DND-41 (cell line): ENCODE results near the gene NSUN2.

Experiments used
- ATAC-seq: fragments of 200-7000 bp; cut with Tn5 transposase; 3 replicates; pipeline ENCODE4 v1.9.1; 2021; ENCODE audit warnings: low read depth; ENCODE audit not compliant: insufficient read depth
- DNase-seq: peaks from one replicate; pipeline ENCODE4 v3.0.0-alpha.2; 2020
- H2AFZ ChIP-seq: 2 replicates; pipeline ENCODE4 v1.6.0; 2012; ENCODE audit warnings: low read depth, low read length
- H3K27ac ChIP-seq: 2 replicates; pipeline ENCODE4 v1.5.1; 2012; ENCODE audit warnings: low read length, inconsistent platforms
- H3K27me3 ChIP-seq: fragments of 200-600 bp; sonication (generic); 2 replicates; pipeline ENCODE4 v1.6.0; 2012; ENCODE audit warnings: low read length, mild to moderate bottlenecking, inconsistent platforms; ENCODE audit not compliant: insufficient read depth, poor library complexity
- H3K36me3 ChIP-seq: 2 replicates; pipeline ENCODE4 v1.5.1; 2012; ENCODE audit warnings: low read length, inconsistent platforms; ENCODE audit not compliant: insufficient read depth
- H3K4me1 ChIP-seq: 2 replicates; pipeline ENCODE4 v1.5.1; 2012; ENCODE audit warnings: mild to moderate bottlenecking, low read length; ENCODE audit not compliant: insufficient read depth
- H3K4me2 ChIP-seq: 2 replicates; pipeline ENCODE4 v1.6.0; 2012; ENCODE audit warnings: mild to moderate bottlenecking, moderate library complexity, low read length, inconsistent platforms; ENCODE audit not compliant: insufficient read depth
- H3K4me3 ChIP-seq, 2 experiments: fragments of 200-600 bp in 1 of 2; shearing (Covaris generic) in 1 of 2; 2 replicates each; pipeline ENCODE4 v1.5.1; 2012 to 2016; ENCODE audit warnings: inconsistent platforms in 2 of 2, low read length in 2 of 2, mild to moderate bottlenecking in 2 of 2, low read depth in 1 of 2, moderate library complexity in 1 of 2
- H3K79me2 ChIP-seq: 2 replicates; pipeline ENCODE4 v1.6.0; 2012; ENCODE audit warnings: low read length, inconsistent platforms; ENCODE audit not compliant: insufficient read depth
- H3K9ac ChIP-seq: 2 replicates; pipeline ENCODE4 v1.6.0; 2012; ENCODE audit warnings: low read depth, mild to moderate bottlenecking, inconsistent platforms, low read length, moderate library complexity
- H3K9me3 ChIP-seq: 2 replicates; pipeline ENCODE4 v1.5.1; 2012; ENCODE audit warnings: low read length, moderate library complexity, mild to moderate bottlenecking, inconsistent platforms; ENCODE audit not compliant: insufficient read depth, severe bottlenecking
- H4K20me1 ChIP-seq: 2 replicates; pipeline ENCODE4 v1.6.0; 2012; ENCODE audit warnings: low read length; ENCODE audit not compliant: insufficient read depth
- EZH2 ChIP-seq: IDR thresholded peaks from 3 replicates; pipeline ENCODE4 v1.6.1; 2012; ENCODE audit warnings: borderline replicate concordance, low read depth, mild to moderate bottlenecking, moderate library complexity, low read length, inconsistent platforms; ENCODE audit not compliant: severe bottlenecking
- TF ChIP-seq, protein P1 (sequence below): IDR thresholded peaks from 2 replicates; pipeline ENCODE4 v1.5.1; 2012; ENCODE audit warnings: borderline replicate concordance, low read length, moderate library complexity, mild to moderate bottlenecking; ENCODE audit not compliant: poor library complexity, severe bottlenecking; ENCODE audit errors: extremely low read depth

NSUN2 gene

DNA sequence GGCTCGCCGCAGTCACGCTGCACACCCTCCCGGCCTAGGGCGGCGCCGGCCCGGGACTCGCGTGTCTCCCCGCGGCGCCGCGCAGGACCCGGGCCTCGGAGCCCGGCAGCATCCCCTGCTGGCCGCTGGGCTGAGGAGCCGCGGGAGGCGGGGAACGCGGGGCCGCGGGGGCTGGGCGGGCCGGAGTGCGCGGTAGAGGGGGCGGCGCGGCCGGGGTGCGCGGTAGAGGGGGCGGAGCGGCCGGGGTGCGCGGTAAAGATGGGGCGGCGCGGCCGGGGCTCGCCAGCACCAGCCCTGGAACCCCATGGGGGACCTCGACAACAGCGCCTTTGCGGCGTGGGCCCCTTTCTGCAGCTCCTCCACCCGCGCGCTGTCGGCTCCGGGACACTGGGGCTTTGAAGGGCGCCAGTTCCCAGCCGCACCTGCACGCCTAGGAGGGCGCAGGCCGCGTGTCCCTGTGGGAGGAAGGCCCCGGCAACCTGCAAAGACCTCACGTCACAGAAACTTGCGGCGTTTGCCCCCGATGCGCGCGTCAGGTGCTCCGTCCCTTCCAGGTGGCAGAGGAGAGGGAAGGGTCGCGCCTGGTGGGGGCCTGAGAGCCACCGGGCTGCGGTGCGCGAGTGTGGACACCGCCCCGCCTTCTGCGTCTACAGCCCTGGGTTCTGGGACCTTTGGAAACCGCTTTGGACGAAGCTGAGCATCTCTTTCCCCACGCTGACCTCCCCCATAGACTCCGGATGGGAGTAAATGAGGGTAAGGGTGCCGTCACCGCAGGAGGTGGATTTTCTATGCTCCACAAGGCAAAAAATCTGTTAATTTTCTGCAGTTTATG lies 49.6 kb downstream of the NSUN2 start:
- Histone ChIP-seq H2AFZ (no peak overlapping the region), H3K9ac (no peak overlapping the region), H3K9me3 (no peaks in the 10 kb centered on the region), H3K4me3 (no peak overlapping the region), H3K27ac (no peak overlapping the region), H3K36me3 (no peaks in the 10 kb centered on the region), H3K4me1 (no peaks in the 10 kb centered on the region), H3K79me2 (no peaks in the 10 kb centered on the region), H3K4me2 (no peak overlapping the region), H4K20me1 (no peaks in the 10 kb centered on the region), H3K27me3 (peaks cover 4% of the 10 kb centered on the region)
- no peak for TF ChIP-seq EZH2
- TF ChIP-seq, protein P1, sequence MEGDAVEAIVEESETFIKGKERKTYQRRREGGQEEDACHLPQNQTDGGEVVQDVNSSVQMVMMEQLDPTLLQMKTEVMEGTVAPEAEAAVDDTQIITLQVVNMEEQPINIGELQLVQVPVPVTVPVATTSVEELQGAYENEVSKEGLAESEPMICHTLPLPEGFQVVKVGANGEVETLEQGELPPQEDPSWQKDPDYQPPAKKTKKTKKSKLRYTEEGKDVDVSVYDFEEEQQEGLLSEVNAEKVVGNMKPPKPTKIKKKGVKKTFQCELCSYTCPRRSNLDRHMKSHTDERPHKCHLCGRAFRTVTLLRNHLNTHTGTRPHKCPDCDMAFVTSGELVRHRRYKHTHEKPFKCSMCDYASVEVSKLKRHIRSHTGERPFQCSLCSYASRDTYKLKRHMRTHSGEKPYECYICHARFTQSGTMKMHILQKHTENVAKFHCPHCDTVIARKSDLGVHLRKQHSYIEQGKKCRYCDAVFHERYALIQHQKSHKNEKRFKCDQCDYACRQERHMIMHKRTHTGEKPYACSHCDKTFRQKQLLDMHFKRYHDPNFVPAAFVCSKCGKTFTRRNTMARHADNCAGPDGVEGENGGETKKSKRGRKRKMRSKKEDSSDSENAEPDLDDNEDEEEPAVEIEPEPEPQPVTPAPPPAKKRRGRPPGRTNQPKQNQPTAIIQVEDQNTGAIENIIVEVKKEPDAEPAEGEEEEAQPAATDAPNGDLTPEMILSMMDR = no peak
- DNase-seq (no peak), ATAC-seq (no peak)

DNA sequence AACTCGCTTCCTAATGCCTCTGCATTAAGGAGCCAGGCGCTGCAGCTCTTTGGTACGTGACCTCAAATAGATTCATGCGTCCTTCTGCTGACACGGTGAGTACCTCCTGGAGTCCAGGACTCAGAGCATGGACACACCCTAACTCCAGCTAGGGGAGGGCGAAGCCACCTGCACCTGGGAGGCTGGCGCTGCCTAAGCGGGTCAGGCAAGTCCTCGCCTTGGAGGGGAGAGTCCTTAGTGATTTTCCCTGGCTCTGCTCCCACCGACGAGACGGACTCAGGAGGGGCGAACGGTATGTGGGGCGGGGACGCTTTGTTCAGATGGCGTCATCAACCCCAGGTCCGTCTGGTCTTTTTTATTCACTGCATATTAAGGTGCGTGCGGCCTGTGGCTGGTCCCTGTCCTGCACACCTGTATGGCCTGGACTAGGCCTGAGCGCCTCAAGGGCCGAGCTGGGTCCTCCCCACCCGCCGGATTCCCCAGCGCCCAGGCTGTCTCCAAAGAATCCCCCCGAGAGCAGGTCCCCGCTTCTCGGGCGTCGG lies 50.3 kb downstream of the NSUN2 start:
- no peak overlapping the region for H3K4me2 ChIP-seq
- no peaks in the 10 kb centered on the region for H3K79me2 ChIP-seq
- TF ChIP-seq, protein P1 = no peak
- no peak for TF ChIP-seq EZH2
- no peaks in the 10 kb centered on the region for H3K4me1 ChIP-seq
- H3K9ac ChIP-seq = no peak overlapping the region
- H2AFZ ChIP-seq = no peak overlapping the region
- no peak overlapping the region for H3K4me3 ChIP-seq
- no peak for ATAC-seq
- no peaks in the 10 kb centered on the region for H4K20me1 ChIP-seq
- no peaks in the 10 kb centered on the region for H3K9me3 ChIP-seq
- H3K36me3 ChIP-seq = no peaks in the 10 kb centered on the region
- peaks cover 4% of the 10 kb centered on the region for H3K27me3 ChIP-seq
- no peak overlapping the region for H3K27ac ChIP-seq
- no peak for DNase-seq

DNA sequence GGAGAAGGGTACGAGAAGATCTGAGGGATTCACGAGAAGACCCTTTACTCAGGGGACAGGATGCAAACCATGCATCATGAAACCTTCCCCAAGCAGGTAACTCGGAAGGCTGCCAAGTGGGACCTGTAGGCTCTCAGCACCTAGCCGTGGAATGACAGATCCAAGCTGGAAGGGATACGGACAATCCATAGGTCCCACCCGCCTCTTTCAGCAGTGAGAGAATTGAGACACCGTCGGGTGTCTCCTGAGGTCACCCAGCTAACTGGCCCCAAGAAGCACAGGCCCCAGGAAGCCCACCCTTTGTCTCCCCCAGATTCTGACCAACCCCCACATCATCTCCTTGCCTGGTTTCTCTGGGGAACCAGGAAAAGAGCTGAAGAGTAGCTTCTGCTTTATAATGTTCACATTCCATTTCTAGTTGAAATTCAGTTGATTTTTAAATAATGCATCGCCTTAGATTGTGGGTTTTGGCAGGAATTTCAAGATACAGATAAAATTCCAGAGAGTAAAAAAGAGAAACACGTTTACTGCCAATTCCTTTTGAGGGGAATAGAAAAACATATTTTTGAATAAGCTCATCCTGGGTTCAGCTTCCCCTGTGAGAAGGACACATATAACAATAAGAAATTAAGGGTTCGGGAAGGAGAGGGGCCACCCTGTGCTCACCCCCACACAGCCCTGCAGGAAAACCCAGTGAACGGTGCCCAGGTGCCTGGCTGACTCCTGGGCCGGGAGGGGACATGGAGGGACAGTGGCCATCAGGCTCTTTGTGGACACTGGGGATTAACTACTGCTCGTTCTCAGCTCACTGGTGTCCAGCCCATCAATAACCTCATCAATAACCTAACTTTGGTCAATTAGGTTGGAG lies 51.1 kb downstream of the NSUN2 start:
- DNase-seq (no peak), ATAC-seq (no peak)
- Histone ChIP-seq H2AFZ (no peak overlapping the region), H3K4me3 (no peak overlapping the region), H3K27ac (no peak overlapping the region), H3K27me3 (peaks cover 4% of the 10 kb centered on the region), H3K9me3 (no peaks in the 10 kb centered on the region), H3K36me3 (no peaks in the 10 kb centered on the region), H3K4me1 (no peaks in the 10 kb centered on the region), H4K20me1 (no peaks in the 10 kb centered on the region), H3K9ac (no peak overlapping the region), H3K4me2 (no peak overlapping the region), H3K79me2 (no peaks in the 10 kb centered on the region)
- TF ChIP-seq, protein P1 = no peak
- no peak for TF ChIP-seq EZH2
